Liver (tissue), 9 donors: ENCODE measurements around the gene TMCO4. TPM values are rescaled to one million over a fixed set of nuclear protein-coding genes. Genes with fewer than 3 reads are reported as not detected.

ENCODE experiments used
- DNase-seq: peaks from one replicate; pipeline ENCODE4 v3.0.0-alpha.2; 2017; ENCODE audit warnings: low spot score
- H3K27ac ChIP-seq, 2 donors: one replicate each; pipeline ENCODE4 v1.7.0; 2013; ENCODE audit warnings: inconsistent platforms in 2 of 2, low read length in 2 of 2, control low read depth in 1 of 2, low read depth in 1 of 2, mild to moderate bottlenecking in 1 of 2
- H3K27me3 ChIP-seq, 4 donors: one replicate each; pipeline versions ENCODE4 v1.6.1 to v1.7.0; 2013; ENCODE audit warnings: low read length in 3 of 4, inconsistent platforms in 1 of 4, mild to moderate bottlenecking in 1 of 4, moderate library complexity in 1 of 4; ENCODE audit not compliant: control insufficient read depth in 4 of 4, insufficient read depth in 4 of 4
- H3K36me3 ChIP-seq, 4 donors: one replicate each; pipeline versions ENCODE4 v1.6.1 to v1.7.0; 2013; ENCODE audit warnings: low read length in 3 of 4, mild to moderate bottlenecking in 3 of 4, low read depth in 1 of 4, moderate library complexity in 1 of 4; ENCODE audit not compliant: control insufficient read depth in 4 of 4, insufficient read depth in 3 of 4
- H3K4me1 ChIP-seq, 4 donors: one replicate each; pipeline versions ENCODE4 v1.6.1 to v1.7.0; 2013; ENCODE audit warnings: low read length in 3 of 4, mild to moderate bottlenecking in 3 of 4, moderate library complexity in 1 of 4; ENCODE audit not compliant: control insufficient read depth in 4 of 4, insufficient read depth in 4 of 4
- H3K4me3 ChIP-seq, 3 donors: one replicate each; pipeline versions ENCODE4 v1.6.1 to v1.7.0; 2013; ENCODE audit warnings: low read length in 3 of 3, control low read depth in 1 of 3, low read depth in 1 of 3, mild to moderate bottlenecking in 1 of 3
- H3K9ac ChIP-seq, 2 donors: one replicate each; pipeline ENCODE4 v1.7.0; 2013; ENCODE audit warnings: low read length in 2 of 2, mild to moderate bottlenecking in 2 of 2, moderate library complexity in 2 of 2, control low read depth in 1 of 2, low read depth in 1 of 2
- H3K9me3 ChIP-seq, 4 donors: one replicate each; pipeline versions ENCODE4 v1.6.1 to v1.7.0; 2013; ENCODE audit warnings: low read length in 3 of 4; ENCODE audit not compliant: control insufficient read depth in 4 of 4
- EGR1 ChIP-seq, 2 donors: IDR thresholded peaks; 2 replicates each; pipeline ENCODE4 v1.6.1; 2016 to 2018; ENCODE audit warnings: antibody characterized with exemption in 2 of 2, low read depth in 2 of 2
- FOXA1 ChIP-seq: IDR thresholded peaks from 2 replicates; pipeline ENCODE4 v1.6.1; 2016; ENCODE audit warnings: antibody characterized with exemption
- FOXA2 ChIP-seq: IDR thresholded peaks from 2 replicates; pipeline ENCODE4 v1.6.1; 2016; ENCODE audit warnings: antibody characterized with exemption
- GABPA ChIP-seq, 2 donors: IDR thresholded peaks in 1 of 2; conservative IDR thresholded peaks in 1 of 2; 2 replicates each; pipeline ENCODE4 v1.6.1; 2016; ENCODE audit warnings: antibody characterized with exemption in 2 of 2, mild to moderate bottlenecking in 1 of 2, moderate library complexity in 1 of 2
- JUND ChIP-seq, 2 donors: IDR thresholded peaks; 2 replicates each; pipeline ENCODE4 v1.6.1; 2016; ENCODE audit warnings: antibody characterized with exemption in 2 of 2
- NR2F2 ChIP-seq: IDR thresholded peaks from 2 replicates; pipeline ENCODE4 v1.6.1; 2016; ENCODE audit warnings: antibody characterized with exemption
- RAD21 ChIP-seq, 2 donors: IDR thresholded peaks; 2 replicates each; pipeline ENCODE4 v1.6.1; 2016; ENCODE audit warnings: antibody characterized with exemption in 2 of 2, mild to moderate bottlenecking in 2 of 2
- RXRA ChIP-seq, 2 donors: IDR thresholded peaks; 2 replicates each; pipeline ENCODE4 v1.6.1; 2017 to 2018; ENCODE audit warnings: antibody characterized with exemption in 2 of 2, mild to moderate bottlenecking in 1 of 2
- YY1 ChIP-seq: IDR thresholded peaks from 2 replicates; pipeline ENCODE4 v1.6.1; 2016; ENCODE audit warnings: antibody characterized with exemption, mild to moderate bottlenecking
- WGBS: extraction: QIAGEN DNeasy Blood & Tissue Kit; methylation state at CpG from one replicate; pipeline ENCODE4 v1.1.7; 2013; 5-methylcytosine and 5-hydroxymethylcytosine counted together
- polyA plus RNA-seq, 2 donors: library from polyadenylated mRNA; stranded (reverse) in 1 of 2; unstranded in 1 of 2; fragments of 200-250 nt in 1 of 2; fragments of >200 nt in 1 of 2; fragmentation: Nextera tagmentation in 1 of 2; extraction: Ambion mirVana in 1 of 2; gene quantifications; one replicate each; pipeline versions ENCODE4 v1.2.1 to v1.2.3, GENCODE V29; 2013 to 2015
- total RNA-seq, 2 donors: library from RNA; depleted of rRNA; stranded (reverse); fragments of >200 nt; gene quantifications; one replicate each; pipeline ENCODE4 v1.2.3, GENCODE V29; 2014
- TF ChIP-seq, protein P1 (sequence below): fragments of 150-350 bp; IDR thresholded peaks from 2 replicates; pipeline ENCODE4 v1.5.1; 2017; ENCODE audit warnings: improper control_type of control experiment, low read depth, low read length; ENCODE audit not compliant: missing input control
- TF ChIP-seq, protein P2 (sequence below): IDR thresholded peaks from 2 replicates; pipeline ENCODE4 v1.6.1; 2016; ENCODE audit warnings: antibody characterized with exemption
- TF ChIP-seq, protein P3 (sequence below): IDR thresholded peaks from 2 replicates; pipeline ENCODE4 v1.6.1; 2016; ENCODE audit warnings: antibody characterized with exemption, mild to moderate bottlenecking
- donor health status: healthy.
- donor health status: healthy.
- donor health status: healthy.
- donor health status: healthy.
- donor health status: healthy.

TMCO4 gene
- total and polyA plus RNA-seq, 4 donors: 4.0 to 9.5 (median 6.0) TPM

DNA sequence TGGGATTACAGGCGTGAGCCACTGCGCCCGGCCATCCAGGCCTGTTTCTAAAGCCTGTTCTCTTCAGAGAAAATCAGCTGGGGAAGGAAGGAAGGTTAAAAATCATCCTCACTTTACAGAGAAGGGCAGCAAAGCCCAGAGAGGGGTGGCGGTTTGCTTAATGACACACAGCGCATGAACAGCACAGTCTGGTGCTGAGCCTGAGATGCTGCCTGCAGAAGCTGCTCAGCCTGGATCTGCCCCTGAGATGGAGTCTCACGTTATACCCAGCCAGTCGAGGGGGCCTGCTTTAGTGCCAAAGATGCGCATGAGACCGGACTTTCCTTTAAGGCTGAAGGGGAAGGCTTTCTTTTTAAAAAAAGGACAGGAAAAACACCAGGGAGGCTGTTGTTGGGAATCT is 113.7 kb downstream of the TMCO4 start (continued):
- TF ChIP-seq, protein P1, sequence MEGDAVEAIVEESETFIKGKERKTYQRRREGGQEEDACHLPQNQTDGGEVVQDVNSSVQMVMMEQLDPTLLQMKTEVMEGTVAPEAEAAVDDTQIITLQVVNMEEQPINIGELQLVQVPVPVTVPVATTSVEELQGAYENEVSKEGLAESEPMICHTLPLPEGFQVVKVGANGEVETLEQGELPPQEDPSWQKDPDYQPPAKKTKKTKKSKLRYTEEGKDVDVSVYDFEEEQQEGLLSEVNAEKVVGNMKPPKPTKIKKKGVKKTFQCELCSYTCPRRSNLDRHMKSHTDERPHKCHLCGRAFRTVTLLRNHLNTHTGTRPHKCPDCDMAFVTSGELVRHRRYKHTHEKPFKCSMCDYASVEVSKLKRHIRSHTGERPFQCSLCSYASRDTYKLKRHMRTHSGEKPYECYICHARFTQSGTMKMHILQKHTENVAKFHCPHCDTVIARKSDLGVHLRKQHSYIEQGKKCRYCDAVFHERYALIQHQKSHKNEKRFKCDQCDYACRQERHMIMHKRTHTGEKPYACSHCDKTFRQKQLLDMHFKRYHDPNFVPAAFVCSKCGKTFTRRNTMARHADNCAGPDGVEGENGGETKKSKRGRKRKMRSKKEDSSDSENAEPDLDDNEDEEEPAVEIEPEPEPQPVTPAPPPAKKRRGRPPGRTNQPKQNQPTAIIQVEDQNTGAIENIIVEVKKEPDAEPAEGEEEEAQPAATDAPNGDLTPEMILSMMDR: no peak

GRCh38 chr1:19684677-19685076 is 115.0 kb downstream of the TMCO4 start:
- TF ChIP-seq FOXA2 (no peak), RXRA (IDR thresholded peaks at IDR 0.05) (no peak), GABPA (IDR thresholded peaks at IDR 0.05 in 1 of 2, conservative IDR thresholded peaks at IDR 0.05 in 1 of 2) (no peak), EGR1 (IDR thresholded peaks at IDR 0.05; ENCODE audit: low read depth in 2 of 2) (no peak), JUND (IDR thresholded peaks at IDR 0.05) (no peak), NR2F2 (no peak), YY1 (no peak), RAD21 (IDR thresholded peaks at IDR 0.05) (no peak), FOXA1 (no peak)
- TF ChIP-seq, protein P2, sequence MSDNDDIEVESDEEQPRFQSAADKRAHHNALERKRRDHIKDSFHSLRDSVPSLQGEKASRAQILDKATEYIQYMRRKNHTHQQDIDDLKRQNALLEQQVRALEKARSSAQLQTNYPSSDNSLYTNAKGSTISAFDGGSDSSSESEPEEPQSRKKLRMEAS: no peak
- TF ChIP-seq, protein P3, sequence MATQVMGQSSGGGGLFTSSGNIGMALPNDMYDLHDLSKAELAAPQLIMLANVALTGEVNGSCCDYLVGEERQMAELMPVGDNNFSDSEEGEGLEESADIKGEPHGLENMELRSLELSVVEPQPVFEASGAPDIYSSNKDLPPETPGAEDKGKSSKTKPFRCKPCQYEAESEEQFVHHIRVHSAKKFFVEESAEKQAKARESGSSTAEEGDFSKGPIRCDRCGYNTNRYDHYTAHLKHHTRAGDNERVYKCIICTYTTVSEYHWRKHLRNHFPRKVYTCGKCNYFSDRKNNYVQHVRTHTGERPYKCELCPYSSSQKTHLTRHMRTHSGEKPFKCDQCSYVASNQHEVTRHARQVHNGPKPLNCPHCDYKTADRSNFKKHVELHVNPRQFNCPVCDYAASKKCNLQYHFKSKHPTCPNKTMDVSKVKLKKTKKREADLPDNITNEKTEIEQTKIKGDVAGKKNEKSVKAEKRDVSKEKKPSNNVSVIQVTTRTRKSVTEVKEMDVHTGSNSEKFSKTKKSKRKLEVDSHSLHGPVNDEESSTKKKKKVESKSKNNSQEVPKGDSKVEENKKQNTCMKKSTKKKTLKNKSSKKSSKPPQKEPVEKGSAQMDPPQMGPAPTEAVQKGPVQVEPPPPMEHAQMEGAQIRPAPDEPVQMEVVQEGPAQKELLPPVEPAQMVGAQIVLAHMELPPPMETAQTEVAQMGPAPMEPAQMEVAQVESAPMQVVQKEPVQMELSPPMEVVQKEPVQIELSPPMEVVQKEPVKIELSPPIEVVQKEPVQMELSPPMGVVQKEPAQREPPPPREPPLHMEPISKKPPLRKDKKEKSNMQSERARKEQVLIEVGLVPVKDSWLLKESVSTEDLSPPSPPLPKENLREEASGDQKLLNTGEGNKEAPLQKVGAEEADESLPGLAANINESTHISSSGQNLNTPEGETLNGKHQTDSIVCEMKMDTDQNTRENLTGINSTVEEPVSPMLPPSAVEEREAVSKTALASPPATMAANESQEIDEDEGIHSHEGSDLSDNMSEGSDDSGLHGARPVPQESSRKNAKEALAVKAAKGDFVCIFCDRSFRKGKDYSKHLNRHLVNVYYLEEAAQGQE: no peak
- 91% methylated on average over 2 of the region's 2 CpGs for WGBS
- Histone ChIP-seq H3K9ac (no peak overlapping the region), H3K27me3 (no peaks in the 10 kb centered on the region), H3K9me3 (no peaks in the 10 kb centered on the region), H3K36me3 (peaks cover 0 to 12% (median 4%) of the 10 kb centered on the region in 4 donors), H3K4me1 (no peaks in the 10 kb centered on the region), H3K4me3 (no peak overlapping the region), H3K27ac (no peak overlapping the region)
- DNase-seq: no peak

DNA sequence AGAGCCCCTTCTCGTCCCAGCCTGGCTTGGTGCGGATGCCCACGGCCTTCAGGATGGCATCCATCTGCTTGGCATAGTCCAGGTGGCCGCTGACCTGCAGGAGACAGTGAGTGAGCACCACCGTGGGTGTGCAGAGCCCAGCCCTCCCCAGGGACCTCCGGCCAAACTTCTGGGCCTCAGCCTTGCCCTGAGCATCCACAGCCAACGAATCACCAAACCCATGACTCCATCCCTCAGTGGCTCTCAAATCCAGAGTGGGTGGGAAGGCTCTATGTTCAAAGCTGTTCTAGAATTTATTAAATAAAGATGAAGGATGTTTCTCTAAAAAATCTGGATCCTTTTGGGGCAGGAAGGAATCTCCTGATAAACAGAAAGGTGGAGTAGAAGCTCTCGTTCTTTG is 116.4 kb downstream of the TMCO4 start:
- Histone ChIP-seq H3K27me3 (no peaks in the 10 kb centered on the region), H3K9me3 (no peaks in the 10 kb centered on the region), H3K4me3 (no peak overlapping the region), H3K27ac (no peak overlapping the region), H3K9ac (no peak overlapping the region), H3K4me1 (no peaks in the 10 kb centered on the region), H3K36me3 (peaks cover 0 to 12% (median 2%) of the 10 kb centered on the region in 4 donors)
- DNase-seq: no peak
- 95% methylated on average over 8 of the region's 8 CpGs for WGBS
- TF ChIP-seq NR2F2 (no peak), EGR1 (IDR thresholded peaks at IDR 0.05; ENCODE audit: low read depth in 2 of 2) (no peak), GABPA (IDR thresholded peaks at IDR 0.05 in 1 of 2, conservative IDR thresholded peaks at IDR 0.05 in 1 of 2) (no peak), RAD21 (IDR thresholded peaks at IDR 0.05) (no peak)
- TF ChIP-seq, protein P1: no peak
